GM12891 (cell line): ENCODE results near the gene TRIM36.

Source experiments
- PAX5 ChIP-seq: IDR thresholded peaks from 2 replicates; pipeline ENCODE4 v1.6.1; 2011; ENCODE audit warnings: low read length, moderate library complexity, mild to moderate bottlenecking; ENCODE audit not compliant: insufficient read depth, severe bottlenecking
- POLR2A ChIP-seq: IDR thresholded peaks from 2 replicates; pipeline ENCODE4 v1.6.1; 2011; ENCODE audit warnings: low read depth, low read length, control low read depth
- POLR2AphosphoS5 ChIP-seq: IDR thresholded peaks from 2 replicates; pipeline ENCODE4 v1.6.1; 2011; ENCODE audit warnings: low read depth, low read length, control low read depth
- POU2F2 ChIP-seq: IDR thresholded peaks from 2 replicates; pipeline ENCODE4 v1.6.1; 2011; ENCODE audit warnings: low read depth, mild to moderate bottlenecking, control low read depth, low read length, moderate library complexity
- SPI1 ChIP-seq: IDR thresholded peaks from 2 replicates; pipeline ENCODE4 v1.6.1; 2011; ENCODE audit warnings: low read depth, low read length, control low read depth
- TAF1 ChIP-seq: IDR thresholded peaks from 2 replicates; pipeline ENCODE4 v1.6.1; 2011; ENCODE audit warnings: low read depth, low read length, control low read depth

DNA sequence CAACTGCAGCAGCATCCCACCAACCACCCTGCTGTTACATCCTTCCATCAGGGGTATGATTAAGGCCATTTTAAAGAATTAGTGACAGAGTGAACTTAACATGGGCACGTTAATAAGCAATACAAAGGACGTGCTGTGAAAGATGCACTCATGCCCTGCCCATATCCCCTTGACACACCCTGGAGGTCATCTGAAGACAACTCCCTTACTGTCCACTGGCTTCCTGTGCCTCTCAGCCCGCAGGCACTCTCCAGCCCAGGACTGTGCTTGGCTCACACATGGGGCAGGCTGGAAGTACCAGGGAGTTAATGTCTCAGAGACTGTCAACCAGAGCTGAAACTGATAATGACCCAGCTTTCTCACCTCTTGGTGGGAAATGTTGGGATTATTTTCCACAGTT is 81.8 kb downstream of the TRIM36 start:
- TF ChIP-seq POLR2AphosphoS5, result no peak
- TF ChIP-seq PAX5, result no peak
- TF ChIP-seq POLR2A, result no peak
- TF ChIP-seq SPI1, result no peak
- no peak for TF ChIP-seq TAF1
- no peak for TF ChIP-seq POU2F2
